GM19463 (cell line): ENCODE data around the gene TRMT1L.

Experiments used
- ATAC-seq: cut with Tn5 transposase; IDR thresholded peaks from one replicate; pipeline ENCODE4 v1.9.1; 2021; ENCODE audit warnings: mild to moderate bottlenecking, moderate library complexity; ENCODE audit not compliant: unreplicated experiment

Gene TRMT1L

DNA sequence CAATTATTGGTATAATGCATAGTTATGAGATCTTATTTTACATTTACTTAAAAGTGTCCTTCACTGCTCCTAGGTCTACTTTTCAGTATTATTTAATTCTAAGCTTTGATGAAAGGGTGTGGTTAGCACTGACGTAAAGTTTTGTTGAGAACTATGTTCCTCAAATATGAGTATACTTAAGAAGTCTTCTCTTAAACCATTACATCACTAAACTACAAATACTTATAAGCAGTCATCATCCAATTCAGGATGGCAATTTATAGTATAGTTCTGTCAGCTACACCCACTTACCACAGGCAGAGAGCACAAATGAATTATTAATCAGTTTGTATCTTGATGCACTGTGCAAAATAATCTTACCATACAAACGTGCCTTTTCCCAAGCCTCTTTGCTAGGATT lies 27.0 kb downstream of the TRMT1L start:
- ATAC-seq = no peak

DNA sequence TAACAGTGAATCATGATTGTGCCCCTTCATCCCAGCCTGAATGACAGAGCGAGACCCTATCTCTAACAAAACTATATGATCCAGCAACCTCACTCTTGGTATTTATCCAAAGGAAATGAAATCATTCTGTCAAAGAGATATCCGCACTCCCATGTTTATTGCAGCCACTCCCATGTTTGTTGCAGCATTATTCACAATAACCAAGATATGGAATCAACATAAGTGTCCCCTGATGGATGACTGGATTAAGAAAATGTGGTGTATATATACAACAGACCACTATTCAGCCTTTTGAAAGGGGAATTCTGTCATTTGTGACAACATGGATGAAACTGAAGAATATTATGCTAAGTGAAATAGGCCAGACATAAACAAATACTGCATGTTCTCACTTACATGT lies 44.4 kb downstream of the TRMT1L start:
- no peak for ATAC-seq

DNA sequence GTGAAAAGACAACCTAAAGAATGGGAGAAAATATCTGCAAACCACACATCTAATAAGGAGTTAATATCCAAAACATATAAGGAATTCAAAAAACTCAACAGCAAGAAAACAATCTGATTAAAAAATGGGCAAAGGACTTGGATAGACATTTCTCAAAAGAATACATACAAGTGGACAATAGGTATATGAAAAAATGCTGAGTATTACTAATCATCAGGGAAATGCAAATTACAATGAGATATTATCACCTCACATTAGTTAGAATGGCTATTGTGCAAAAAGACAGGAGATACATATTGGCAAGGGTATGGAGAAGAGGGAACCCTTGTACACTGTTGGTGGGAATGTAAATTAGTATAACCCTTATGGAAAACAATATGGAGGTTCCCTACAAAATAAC lies 44.9 kb downstream of the TRMT1L start:
- no peak for ATAC-seq

DNA sequence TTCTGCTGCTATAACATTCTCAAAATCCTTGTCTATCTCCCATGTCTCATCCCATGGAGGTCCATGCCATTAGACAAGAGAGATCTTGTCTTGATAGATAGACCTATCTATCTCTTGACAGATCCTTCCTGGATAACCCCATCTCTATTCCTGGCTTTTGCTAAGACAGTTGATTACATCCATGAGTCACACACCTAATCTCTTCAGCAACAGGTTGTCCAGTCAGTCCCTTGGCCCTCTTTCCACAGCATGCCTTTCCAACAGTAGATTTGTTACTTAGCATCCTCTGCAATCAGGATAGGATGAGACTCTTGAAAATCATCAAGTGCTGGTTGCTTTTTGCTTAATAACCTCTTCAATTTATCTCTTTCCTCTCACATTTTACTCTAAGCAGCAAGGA lies 46.6 kb downstream of the TRMT1L start:
- ATAC-seq = no peak

DNA sequence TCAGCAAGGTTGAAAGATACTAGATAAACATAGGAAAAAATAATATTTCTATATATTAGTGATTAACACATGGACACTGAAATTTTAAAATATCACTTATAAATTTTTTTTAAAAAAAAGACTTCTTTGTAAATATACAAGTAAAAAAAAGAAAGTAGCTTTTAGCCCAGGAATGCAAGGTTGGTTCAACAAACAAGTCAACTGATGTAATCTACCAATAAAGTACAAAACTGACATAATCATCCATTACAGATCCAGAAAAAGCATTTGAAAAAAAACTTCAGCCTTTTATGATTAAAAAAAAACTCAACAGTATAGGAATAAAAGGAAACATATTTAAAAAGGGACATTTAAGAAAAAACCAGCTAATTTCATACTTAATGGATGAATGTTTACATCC lies 48.4 kb downstream of the TRMT1L start:
- ATAC-seq = no peak

DNA sequence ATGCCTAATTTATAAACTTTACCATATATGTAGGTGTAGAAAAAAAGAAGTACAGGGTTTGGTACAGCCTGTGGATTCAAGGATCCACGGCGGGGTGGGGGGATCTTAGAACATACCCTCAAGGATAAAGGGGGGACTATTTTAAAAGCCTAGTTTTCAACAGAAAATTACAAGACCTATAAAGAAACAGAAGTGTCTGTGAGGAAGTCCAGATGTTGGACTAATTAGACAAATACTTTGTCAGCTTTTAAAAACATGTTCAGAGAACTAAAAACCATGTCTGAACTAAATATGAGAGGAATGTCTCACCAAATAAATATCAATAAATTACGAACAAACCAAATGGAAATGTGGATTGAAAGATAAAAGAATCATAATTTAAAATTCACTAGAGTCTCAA lies 51.6 kb downstream of the TRMT1L start:
- ATAC-seq = no peak

DNA sequence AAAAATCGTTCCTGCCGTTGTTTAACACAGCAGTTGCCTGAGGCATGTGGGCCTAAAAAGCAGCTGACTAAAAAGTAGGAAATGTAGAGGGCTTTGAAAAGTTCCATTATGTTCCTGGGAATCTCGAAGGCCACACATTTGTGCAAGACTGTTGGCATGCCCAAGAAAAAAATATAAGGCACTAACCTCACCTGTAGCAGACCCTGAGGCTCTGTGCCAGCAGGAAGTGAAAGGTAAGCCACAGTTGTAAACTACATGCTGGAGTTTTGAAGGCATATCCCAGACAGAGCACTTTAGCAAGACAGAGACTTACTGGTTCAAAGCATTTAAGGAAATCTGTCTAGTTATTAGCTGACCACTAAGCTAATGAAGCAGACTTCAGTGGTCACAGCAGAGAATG lies 52.7 kb downstream of the TRMT1L start:
- ATAC-seq = no peak

DNA sequence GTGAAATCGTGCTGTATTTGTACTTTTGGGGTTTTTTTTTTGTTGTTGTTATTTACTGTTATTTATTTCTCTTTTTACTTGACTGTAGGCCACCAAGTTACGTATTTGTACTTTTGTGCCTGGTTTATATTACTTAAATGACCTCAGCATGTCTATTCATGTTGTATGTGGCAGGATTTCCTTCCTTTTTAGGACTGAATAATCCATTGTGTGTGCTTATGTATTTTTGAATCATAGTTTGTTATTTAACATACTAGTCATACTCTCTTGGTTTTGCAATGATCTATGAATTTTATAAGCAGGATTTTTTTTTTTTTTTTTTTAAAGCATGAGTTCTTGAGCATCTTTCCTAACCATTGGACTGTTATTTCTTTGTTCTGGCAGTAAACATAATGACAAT lies 60.2 kb downstream of the TRMT1L start:
- ATAC-seq = no peak

DNA sequence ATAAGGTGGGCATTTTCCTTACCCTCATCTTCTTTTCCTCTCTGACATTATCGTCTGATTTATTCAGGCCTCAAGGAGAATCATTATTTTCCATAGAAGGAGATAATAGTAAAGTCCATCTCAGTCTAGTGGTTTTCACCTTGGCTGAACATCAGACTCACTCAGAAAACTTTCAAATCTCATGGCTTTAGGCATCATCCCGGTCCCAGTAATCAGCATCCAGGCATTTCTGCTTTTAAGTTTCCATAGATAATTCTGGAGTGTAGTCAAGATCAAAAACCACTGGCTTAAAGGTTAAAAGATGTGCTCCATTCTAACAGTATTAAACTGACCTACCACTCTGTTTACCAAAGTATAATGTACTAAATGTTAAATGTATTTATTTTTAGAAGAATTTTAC lies 62.0 kb downstream of the TRMT1L start:
- ATAC-seq = no peak

DNA sequence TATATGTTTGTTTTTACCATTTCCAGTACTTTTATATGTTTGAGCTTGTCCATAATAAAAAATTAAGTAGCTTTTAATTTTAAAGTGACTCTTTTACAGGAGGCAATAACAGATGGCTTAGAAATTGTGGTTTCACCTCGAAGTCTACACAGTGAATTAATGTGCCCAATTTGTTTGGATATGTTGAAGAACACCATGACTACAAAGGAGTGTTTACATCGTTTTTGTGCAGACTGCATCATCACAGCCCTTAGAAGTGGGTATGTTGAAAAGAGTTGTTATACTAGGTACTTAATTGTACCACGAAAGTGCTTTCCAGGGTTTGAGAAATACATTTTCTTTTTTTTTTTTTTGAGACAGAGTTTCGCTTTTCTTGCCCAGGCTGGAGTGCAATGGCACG lies 65.3 kb downstream of the TRMT1L start:
- ATAC-seq = no peak

DNA sequence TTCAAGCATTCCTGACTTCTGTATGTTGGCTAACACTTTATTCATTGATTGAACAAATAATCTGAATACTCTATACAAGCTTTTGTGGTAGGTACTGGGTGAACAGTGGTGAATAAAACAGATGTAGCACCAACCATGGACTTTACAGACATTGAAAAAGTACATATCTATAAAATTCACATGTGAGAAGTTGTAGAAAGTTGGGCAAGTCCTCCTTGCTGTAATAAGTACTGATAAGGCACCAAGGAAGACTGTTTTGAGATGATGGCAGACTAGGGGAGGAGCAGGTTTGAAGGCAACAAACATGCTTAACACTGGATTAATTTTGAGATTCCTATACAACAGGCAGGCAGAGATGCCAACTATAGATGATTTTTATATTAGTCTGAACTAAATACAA lies 69.0 kb downstream of the TRMT1L start:
- ATAC-seq = no peak

DNA sequence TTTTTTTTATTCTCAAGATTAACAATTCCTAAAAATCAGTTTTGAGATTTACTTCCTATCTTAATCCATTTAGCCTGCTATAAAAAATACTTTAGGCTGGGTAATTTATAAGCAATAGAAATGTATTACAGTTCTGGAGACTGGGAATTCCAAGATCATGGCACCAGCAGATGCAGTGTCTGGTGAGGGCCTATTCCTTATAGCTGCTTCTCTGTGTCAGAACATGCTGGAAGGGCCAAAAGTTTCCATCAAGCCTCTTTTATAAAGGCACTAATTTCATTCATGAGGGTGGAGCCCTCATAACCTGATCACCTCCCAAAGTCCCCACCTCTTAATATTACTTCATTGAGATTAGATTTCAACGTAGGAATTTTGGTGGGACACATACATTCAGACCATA lies 69.7 kb downstream of the TRMT1L start:
- no peak for ATAC-seq

DNA sequence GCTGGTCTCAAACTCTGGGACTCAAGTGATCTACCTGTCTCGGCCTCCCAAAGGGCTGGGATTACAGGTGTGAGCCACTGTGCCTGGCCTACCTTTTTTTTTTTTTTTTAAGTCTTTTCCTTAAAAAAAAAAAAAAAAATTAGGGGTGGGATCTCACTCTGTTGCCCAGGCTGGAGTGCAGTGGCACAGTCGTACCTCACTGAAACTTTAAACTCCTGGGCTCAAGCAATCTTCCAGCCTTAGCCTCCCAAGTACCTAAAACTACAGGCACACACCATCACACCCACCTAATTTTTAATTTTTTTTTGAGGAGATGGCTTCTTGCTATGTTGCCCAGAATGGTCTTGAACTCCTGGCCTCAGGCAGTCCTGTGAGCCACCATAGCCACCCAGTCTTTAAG lies 72.9 kb downstream of the TRMT1L start:
- ATAC-seq = no peak

DNA sequence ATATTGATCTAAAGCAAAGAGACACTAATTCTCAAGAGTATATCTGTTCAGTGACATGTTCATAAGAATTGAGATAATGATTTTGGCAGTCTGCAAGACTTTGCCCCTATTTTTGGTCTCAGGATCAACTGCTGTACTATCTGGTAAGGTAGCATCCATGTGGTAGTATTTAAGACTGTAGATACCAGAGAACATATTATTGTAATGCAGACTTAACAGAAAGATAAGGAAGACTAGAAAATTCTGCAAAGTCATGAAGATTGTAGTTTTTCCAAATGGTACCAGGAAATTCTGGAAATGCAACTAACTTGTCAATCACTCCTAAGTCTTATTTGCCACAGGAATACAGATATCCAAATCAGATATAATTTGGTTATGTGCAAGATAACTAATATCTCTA lies 76.3 kb downstream of the TRMT1L start:
- ATAC-seq = no peak

DNA sequence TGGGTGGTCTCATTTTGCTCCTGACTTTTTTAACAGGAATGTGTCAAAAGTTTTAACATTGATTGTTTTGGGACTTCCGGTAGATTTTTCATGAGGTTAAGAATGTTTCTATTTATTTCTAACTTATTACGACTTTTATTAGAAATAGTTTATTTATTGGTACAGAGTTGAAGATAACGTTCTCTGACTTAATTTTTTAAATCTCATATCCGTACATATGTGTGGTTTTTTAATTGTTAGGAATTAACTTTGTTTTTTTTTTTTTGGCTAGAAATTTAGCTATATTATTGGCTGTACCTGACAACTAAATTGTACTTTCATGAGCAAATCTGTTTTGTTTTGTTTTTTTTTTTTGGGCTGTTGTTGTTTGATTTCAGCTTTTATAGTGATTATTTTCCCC lies 79.4 kb downstream of the TRMT1L start:
- ATAC-seq = no peak

DNA sequence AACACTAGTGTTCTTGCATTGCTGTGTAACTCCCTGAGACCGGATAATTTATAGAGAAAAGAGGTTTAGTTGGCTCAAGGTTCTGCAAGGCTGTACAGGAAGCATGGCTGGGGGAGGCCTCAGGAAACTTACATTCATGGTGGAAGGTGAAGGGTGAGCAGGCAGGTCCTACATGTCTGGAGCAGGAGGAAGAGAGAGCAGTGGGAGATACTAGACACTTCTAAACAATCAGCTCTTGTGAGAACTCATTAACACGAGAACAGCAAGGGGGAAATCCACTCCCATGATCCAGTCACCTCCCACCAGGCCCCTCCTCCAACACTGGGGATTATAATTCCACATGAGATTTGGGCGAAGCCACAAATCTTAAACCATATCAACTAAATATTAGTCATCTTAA lies 81.3 kb downstream of the TRMT1L start:
- no peak for ATAC-seq

DNA sequence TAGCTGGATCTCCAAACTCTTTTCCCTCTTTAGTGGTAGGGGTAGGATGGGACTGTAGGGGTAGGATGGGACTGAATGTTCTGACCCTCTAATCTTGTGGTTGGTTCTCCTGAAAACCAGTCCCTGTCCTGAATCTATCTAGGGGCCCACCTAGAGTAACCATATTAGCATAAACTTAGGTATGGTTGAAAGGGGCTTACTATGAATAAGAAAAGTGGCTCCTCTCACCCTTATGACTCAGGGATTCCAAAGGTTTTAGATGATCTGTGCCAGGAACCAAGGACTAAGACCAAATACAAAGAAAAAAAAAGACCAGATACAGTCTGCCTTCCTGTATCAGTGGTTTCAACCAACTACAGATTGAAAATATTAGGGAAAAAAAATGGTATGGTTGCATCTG lies 82.4 kb downstream of the TRMT1L start:
- ATAC-seq = no peak

DNA sequence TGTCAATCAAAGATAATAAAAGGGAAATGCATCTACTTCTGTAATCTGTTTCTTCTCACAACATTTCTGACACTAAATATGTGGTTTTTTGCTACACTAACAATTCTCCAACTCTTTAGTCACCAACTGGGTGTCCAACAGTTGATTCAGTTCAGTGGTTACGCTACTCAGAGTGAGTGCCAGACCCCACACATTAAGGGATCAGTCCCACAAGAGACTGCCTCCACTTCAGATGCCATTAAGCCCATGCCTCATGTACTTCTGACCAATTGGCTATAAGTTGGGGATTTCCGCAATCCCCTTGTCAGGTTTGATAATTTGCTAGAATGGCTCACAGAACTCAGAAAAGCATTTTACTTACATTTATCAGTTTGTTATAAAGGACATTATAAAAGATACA lies 83.0 kb downstream of the TRMT1L start:
- no peak for ATAC-seq

DNA sequence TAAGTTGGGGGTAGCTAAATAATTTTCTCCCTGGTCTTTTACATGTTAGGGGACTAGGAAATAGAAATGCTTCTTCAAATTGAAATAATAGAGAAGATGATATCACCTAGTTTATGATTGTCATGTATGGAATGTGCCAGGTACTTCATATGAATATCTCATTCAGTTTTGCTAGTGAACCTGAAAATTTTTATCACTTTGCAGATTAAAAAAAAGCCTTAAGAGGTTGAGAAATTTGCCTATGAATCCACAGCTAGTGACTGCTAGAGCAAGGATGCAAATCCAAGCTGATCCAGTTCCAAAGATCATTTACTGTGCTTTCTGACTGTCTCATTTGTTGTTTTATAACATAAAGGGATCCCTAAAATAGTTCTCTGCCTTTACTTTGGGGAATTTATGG lies 86.7 kb downstream of the TRMT1L start:
- ATAC-seq = no peak

DNA sequence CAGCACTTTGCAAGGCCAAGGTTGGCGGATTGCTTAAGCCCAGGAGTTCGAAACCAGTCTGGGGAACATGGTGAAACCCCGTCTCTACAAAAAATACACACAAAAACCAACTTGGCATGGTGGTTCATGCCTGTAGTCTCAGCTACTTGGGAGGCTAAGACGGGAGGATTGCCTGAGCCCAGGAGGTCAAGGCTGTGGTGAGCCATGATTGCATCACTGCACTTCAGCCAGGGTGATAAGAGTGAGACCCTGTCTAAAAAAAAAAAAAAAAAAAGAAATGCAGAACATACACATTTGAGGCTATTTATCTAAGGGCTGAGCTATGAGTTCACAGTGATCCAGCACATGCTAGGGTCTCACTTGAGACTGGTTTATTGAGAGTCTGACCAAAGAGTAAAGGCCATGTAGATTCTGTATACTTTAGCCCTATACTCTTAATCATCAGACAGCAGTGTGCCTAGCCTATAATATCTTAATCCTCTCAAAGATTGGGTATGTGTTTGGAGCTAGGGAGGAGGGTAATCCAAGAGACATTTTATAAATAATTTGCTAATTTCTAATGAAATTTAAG lies 87.5 kb downstream of the TRMT1L start:
- no peak for ATAC-seq

DNA sequence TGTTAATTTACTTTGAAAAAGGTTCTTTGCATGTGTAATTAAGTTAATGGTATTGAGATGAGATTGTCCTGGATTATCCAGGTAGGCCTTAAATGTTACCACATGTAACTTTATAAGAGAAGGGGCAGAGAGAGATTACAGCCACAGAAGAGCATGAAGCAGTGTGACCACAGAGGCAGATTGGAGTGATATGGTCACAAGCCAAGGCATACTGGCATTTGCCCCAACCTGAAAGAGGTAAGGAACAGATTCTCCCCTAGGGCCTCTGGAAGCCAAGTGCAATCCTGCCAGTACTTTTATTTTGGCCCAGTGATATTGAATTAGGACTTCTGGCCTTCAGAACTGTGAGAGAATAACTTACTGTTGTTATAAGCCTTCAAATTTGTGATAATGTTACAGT lies 88.4 kb downstream of the TRMT1L start:
- no peak for ATAC-seq
